GM21576 (cell line): ENCODE data around the gene ZNF236.

Source experiments
- ATAC-seq: cut with Tn5 transposase; IDR thresholded peaks from one replicate; pipeline ENCODE4 v1.9.1; 2021; ENCODE audit warnings: mild to moderate bottlenecking, moderate library complexity; ENCODE audit not compliant: unreplicated experiment

Gene ZNF236

GRCh38 chr18:77019641-77020040, 197.3 kb downstream of the ZNF236 start:
- ATAC-seq = no peak
